ENCODE results near the gene KRTAP10-12.

KRTAP10-12 gene

DNA sequence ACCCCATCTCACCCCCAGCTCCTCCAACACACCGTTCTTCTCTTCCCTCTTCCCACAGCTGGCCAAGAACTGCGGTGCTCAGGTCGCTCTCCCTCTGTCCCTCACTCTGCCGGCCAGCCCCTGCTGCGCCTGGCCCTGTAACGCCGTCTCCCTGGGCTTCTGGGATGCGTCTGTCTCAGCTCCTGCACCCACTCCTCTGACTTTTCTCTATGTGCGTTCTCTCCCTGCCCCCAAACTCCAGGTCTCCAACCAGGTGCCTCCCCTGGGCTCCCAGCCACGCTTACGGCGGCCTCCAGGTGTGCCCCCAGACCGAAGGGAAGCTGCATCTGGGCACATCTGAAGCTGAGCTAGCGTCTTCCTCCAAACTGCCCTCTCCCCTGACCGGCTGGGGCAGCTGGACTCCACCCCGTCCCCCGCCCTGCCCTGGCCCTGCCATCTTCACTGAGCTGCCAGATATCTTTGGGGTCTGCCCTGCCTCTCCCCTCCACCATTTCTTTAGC lies 2.6 kb downstream of the KRTAP10-12 start:
- DNase-seq: no peak

- no peak for DNase-seq
These were observed 3.4 kb downstream of the KRTAP10-12 start for GRCh38 chr21:44700101-44701022.

- DNase-seq: no peak
These were observed 4.0 kb downstream of the KRTAP10-12 start for GRCh38 chr21:44701023-44701400.

DNA sequence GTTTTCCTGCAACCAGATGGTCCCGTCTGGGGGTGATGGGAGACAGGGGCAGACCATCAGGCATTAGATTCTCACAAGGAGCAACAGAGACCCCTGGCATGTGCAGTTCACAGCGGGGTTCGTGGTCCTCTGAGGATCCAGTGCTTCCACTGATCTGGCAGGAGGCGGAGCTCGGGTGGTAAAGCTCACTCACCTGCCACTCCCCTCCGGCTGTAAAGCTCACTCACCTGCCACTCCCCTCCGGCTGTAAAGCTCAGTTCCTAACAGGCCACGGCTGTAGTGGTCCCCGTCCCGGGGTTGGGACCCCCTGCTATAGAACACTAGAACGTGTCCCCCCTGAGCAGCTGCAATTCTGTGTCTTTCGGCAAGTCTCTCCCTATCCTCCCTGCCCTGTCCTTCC lies 4.6 kb downstream of the KRTAP10-12 start:
- DNase-seq: no peak

- DNase-seq: no peak
These were observed 5.4 kb downstream of the KRTAP10-12 start for GRCh38 chr21:44702111-44702972.

DNA sequence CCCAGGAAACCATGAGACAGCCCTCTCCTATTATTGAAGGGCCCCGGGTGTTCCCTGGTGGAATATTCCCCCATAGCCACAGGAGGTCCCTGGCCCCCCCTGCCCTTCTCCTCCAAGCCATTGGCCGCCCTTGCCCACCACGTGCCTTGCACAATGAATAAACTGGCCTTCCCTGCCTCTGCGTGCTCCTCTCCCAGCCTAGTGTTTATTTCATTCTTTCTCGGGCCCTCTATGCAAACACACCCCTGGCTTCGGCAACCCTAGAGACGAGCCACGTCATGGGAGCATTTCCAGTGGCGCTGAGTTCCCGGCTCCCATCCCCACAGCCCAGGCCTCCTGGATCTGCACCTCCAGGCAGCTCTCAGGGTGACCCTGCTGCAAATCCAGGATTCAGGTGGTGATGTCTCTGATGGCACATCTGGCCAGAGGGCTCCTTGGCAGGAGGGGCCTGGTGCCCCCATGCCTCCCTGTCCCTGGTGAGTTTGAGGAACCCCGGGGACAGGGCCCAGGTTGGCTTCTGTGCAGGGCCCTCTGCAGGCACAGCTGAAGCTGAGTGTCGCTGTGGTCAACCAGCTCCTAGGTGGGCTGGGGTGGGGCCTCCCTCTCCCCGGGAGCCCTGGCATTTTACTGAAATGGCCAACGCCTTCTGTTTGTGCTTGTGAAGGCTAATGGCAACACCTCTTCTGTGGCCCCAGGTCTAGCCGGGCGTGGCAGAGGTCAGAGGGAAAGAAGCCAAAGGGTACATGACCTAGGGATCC lies 6.2 kb downstream of the KRTAP10-12 start:
- DNase-seq: no peak

DNA sequence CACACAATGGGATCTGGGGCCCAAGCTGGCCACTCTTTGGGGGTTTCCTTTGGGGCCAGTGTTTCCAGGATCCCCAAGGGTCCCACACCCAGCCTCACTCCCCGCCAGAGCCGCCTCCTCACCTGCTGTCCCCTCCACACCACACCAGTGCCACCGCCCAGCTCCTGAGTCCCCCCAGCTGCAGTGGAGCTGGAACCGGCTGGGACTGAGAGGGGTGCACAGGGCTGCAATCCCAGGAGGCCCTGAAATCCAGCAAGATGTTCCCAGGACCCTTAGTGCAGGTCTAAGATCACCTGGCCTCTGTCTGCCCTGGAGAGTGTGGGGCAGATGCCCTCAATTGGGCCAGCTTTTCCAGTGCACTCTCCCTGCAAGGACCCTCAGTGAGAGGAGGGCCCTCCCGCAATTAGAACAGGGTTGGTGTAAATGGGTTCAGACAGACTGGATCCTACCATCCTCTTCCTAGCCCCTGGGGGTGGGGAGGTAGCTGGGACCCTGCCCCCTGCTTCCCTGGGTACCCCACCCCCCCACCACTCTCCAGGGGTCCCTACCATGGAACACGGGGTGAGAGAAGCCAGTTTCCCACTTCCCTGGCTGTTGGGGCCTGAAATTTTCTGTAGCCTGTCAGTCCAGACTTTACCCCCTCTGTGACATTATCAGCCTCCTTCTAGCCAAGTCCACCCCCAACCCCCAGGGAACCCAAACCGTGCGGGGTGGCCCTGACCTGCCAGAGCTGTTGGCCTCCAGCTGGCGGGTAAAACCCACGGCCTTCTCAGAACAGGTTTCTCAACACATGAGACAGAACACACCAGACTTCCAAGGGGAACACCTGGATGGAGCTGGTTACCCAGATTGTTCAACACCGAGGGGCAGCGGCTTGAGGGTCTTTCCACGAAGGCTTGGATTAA lies 7.0 kb downstream of the KRTAP10-12 start:
- DNase-seq: no peak

DNA sequence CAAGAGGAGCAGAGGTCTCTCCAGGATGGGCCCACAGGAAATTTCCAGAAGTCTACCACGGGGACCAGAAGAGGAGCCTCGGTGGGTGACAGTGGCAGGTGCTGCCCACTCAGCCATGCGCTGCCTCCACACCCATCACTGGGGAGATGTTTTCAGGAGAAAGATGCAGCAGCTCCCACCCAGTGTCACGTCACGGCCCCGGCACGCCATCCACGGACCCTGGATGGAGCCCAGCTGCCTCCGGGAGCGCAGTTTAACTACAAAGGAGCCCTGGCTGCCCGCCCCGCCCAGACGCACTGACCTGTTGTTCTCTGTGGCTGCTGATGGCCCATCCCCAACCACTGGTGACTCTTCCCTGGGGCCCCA lies 7.6 kb downstream of the KRTAP10-12 start:
- no peak for DNase-seq

- DNase-seq: no peak
These were observed 9.2 kb downstream of the KRTAP10-12 start for GRCh38 chr21:44706026-44706705.

- DNase-seq: no peak
These were observed 10.0 kb downstream of the KRTAP10-12 start for GRCh38 chr21:44706706-44707581.

- DNase-seq: no peak
These were observed 11.4 kb downstream of the KRTAP10-12 start for GRCh38 chr21:44708213-44708865.

- DNase-seq: peak; percentile 58 to 61
These were observed 12.0 kb downstream of the KRTAP10-12 start for GRCh38 chr21:44708866-44709425.

DNA sequence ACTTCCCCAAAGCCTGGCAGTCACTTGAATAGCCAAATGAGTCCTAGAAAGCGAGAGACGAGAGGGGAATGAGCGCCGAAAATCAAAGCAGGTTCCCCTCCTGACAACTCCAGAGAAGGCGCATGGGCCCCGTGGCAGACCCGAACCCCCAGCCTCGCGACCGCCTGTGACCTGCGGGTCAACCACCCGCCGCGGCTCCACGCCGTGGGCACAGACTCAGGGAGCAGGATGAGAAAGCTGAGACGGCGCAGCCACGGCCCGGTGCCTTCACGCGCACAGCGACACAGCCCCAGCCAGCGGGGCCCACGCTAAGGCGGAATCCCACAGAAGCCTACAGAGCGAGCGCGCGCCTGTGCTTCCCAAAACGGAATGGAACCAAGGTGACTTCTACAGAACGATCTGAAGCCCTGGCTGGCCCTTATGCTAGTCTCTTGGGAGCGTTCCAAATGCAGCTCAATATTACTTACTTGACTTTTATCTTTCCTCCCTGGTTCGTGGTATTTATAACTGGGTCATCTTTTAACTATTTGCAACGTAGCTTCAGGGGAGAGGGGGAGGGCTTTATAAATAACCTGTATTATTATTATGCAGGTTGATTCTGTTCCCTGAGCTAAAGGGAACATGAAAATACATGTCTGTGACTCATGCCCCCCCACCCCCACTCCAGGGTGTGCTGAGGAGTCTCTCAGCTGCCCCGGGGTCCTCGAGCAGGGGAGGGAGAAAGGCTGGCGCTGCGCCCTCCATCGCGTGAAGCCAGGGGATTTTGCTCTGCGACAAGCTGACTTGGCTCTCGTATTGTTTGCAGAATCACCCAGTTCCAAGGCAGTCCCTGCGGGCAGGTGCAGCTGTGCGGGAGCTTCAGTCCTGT lies 12.7 kb downstream of the KRTAP10-12 start:
- DNase-seq: no peak

DNA sequence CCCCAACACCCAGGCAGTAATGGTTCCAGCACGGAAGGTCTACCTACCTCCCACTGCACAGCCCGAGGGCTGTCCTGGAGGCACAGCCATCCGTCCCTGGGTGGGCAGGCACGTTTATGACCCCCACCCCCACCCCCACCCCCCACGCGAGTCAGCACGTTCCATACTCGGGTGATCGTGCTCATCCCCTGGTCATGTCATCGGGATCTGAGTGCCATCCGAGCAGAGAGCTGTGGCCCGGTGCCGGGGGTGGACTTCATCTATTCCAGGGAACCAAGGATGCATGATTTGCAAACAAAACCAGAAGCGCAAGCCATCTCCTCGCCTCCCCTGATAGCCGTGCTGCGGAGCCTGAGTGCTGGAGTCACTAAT lies 13.3 kb downstream of the KRTAP10-12 start:
- no peak for DNase-seq

- DNase-seq: no peak
These were observed 13.9 kb downstream of the KRTAP10-12 start for GRCh38 chr21:44710756-44711326.

DNA sequence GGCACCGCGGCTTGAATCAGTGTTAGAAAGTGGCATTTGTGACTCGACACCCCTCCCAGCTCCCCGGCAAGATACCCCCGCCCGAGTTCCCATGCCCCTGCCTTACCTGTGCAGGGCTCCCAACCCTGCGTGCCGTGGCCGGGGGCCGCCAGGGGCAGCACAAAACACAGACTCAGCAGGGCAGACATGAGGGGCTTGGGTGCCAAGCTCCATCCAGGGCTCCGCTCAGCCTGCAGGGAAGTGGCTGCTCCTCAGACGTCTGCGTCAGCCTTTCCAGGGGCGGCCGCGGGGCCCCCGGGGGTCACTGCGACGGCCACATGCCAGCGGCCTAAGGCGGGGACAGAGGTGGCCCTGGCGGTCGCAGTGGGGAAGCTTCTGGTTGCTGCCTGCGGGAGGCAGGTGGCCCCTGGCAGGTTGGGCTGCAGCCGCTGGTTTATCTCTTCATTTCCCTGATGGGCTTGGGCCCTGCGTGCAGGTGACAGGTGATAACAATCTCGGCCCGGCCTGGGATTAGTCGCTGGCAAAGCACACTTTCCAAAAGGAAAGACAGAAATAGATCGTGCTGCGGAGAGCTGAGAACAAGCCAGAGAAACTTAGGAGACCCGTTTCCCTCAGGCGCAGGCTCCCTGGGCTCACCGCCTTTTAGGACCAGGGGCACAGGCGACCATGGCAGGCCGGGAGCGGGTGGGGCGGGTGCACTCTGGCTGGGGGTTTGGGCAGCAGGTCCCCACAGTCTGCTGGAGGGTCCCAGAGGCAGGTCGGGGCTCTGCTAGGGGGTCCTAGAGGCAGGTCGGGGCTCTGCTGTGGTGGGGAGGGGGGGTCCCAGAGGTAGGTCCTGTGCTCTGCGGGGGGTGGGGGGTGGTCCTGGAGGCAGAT lies 14.6 kb downstream of the KRTAP10-12 start, which contains the start of gene TSPEAR:
Gene TSPEAR (minus strand): TSS at position 246 of the 876 bp plus-strand sequence. CDS start 58 bp downstream, at position 188.
- no peak for DNase-seq
